HFF-Myc (cell line): Measurements from ENCODE around the gene FCHSD2.
"Not testable (repeated sequence)": the region's sequence is repeated elsewhere in the genome, so short reads cannot be mapped to it uniquely, and the experiment has no call there.

Experiments
- DNase-seq: peaks from one replicate; pipeline ENCODE4 v3.0.0-alpha.2; 2011; ENCODE audit warnings: low read depth; ENCODE audit errors: extremely low read depth
- H3K4me3 ChIP-seq: replicated peaks from 2 replicates; pipeline ENCODE4 v1.5.1; 2011; ENCODE audit warnings: low read depth, mild to moderate bottlenecking, control low read depth, low read length
- CTCF ChIP-seq: IDR thresholded peaks from 2 replicates; pipeline ENCODE4 v1.5.1; 2012; ENCODE audit warnings: mild to moderate bottlenecking, low read depth, low read length, control low read depth; ENCODE audit errors: missing control alignments

The FCHSD2 gene

GRCh38 chr11:72925656-72926055 lies 216.5 kb downstream of the FCHSD2 start:
- DNase-seq: no peak
- no peak for TF ChIP-seq CTCF
- H3K4me3 ChIP-seq: no peak overlapping the region

- no peak for DNase-seq
- TF ChIP-seq CTCF: peak; percentile 50
- H3K4me3 ChIP-seq: no peak overlapping the region
Observed at GRCh38 chr11:72924568-72925190, 217.4 kb downstream of the FCHSD2 start.

GRCh38 chr11:72921028-72921716 lies 220.9 kb downstream of the FCHSD2 start:
- no peak for DNase-seq
- TF ChIP-seq CTCF: no peak
- no peak overlapping the region for H3K4me3 ChIP-seq

GRCh38 chr11:72920001-72920400 lies 222.1 kb downstream of the FCHSD2 start:
- no peak for DNase-seq
- no peak overlapping the region for H3K4me3 ChIP-seq
- TF ChIP-seq CTCF: no peak

- H3K4me3 ChIP-seq: no peak overlapping the region
- DNase-seq: no peak
- TF ChIP-seq CTCF: no peak
Observed at GRCh38 chr11:72918851-72919250, 223.3 kb downstream of the FCHSD2 start.

- no peak for DNase-seq
- no peak overlapping the region for H3K4me3 ChIP-seq
- no peak for TF ChIP-seq CTCF
Observed at GRCh38 chr11:72912253-72912652, 229.9 kb downstream of the FCHSD2 start.

GRCh38 chr11:72909558-72910388 lies 232.3 kb downstream of the FCHSD2 start:
- H3K4me3 ChIP-seq, DNase-seq: not testable (repeated sequence)
